T-cell (primary cell): ENCODE measurements around the gene PPP1R9A. TPM values are rescaled to one million over a fixed set of nuclear protein-coding genes. Genes with fewer than 3 reads are reported as not detected.

Experiments
- ATAC-seq, 4 experiments: fragments of 200-7000 bp in 3 of 4; fragments of 150-1000 bp in 1 of 4; cut with Tn5 transposase; replicated peaks in 1 of 4; 1 replicate in 3 of 4; 2 replicates in 1 of 4; pipeline ENCODE4 v1.10.0; 2021; ENCODE audit warnings: moderate library complexity in 3 of 4, mild to moderate bottlenecking in 2 of 4, moderate number of reproducible peaks in 1 of 4
- CTCF ChIA-PET, 2 donors: fragments of 300-600 bp; sonication (Branson Sonifier 250); formaldehyde crosslinking; loops; one replicate each; lab custom pipeline; 2022; ENCODE audit warnings: antibody characterized with exemption in 2 of 2; lab: Charles Lee
- POLR2A ChIA-PET, 2 donors: fragments of 300-600 bp; sonication (Branson Sonifier 250); formaldehyde crosslinking; loops; one replicate each; lab custom pipeline; 2022; ENCODE audit warnings: antibody characterized with exemption in 2 of 2; lab: Charles Lee
- DNase-seq, 35 experiments: peaks; one replicate each; pipeline versions ENCODE4 v3.0.0 to v3.0.0-alpha.2; 2013 to 2023
- H3K27ac ChIP-seq: one replicate; pipeline ENCODE4 v1.5.1; 2013; ENCODE audit warnings: low read length
- H3K27me3 ChIP-seq, 2 experiments: replicated peaks in 1 of 2; 1 replicate in 1 of 2; 2 replicates in 1 of 2; pipeline versions ENCODE4 v1.6.1 to v1.7.0; 2013; ENCODE audit warnings: low read length in 1 of 2, mixed read lengths in 1 of 2; ENCODE audit not compliant: control insufficient read depth in 2 of 2, insufficient read depth in 2 of 2; ENCODE audit errors: extremely low read depth in 1 of 2
- H3K36me3 ChIP-seq, 2 donors: 1 replicate in 1 of 2; 2 replicates in 1 of 2; pipeline versions ENCODE4 v1.6.1 to v1.7.0; 2013; ENCODE audit warnings: low read length in 1 of 2; ENCODE audit not compliant: control insufficient read depth in 2 of 2, insufficient read depth in 1 of 2; ENCODE audit errors: extremely low read depth in 1 of 2
- H3K4me1 ChIP-seq, 2 experiments: 1 replicate in 1 of 2; 2 replicates in 1 of 2; pipeline versions ENCODE4 v1.6.1 to v1.7.0; 2013; ENCODE audit warnings: low read length in 2 of 2, mixed read lengths in 1 of 2; ENCODE audit not compliant: insufficient read depth in 2 of 2, control insufficient read depth in 1 of 2; ENCODE audit errors: extremely low read depth in 1 of 2
- H3K4me3 ChIP-seq, 2 donors: 1 replicate in 1 of 2; 2 replicates in 1 of 2; pipeline versions ENCODE4 v1.5.1 to v1.7.0; 2013; ENCODE audit warnings: mild to moderate bottlenecking in 2 of 2, low read length in 1 of 2, moderate library complexity in 1 of 2; ENCODE audit not compliant: control insufficient read depth in 1 of 2; ENCODE audit errors: extremely low read depth in 1 of 2
- H3K9me3 ChIP-seq: 2 replicates; pipeline ENCODE4 v1.7.0; 2013
- H3K27ac Mint-ChIP-seq, 2 donors: one replicate each; pipeline ENCODE4 v1.8.0; 2020 to 2021; ENCODE audit warnings: mild to moderate bottlenecking in 2 of 2, mixed read lengths in 2 of 2
- H3K27me3 Mint-ChIP-seq, 2 donors: one replicate each; pipeline ENCODE4 v1.8.0; 2021 to 2022; ENCODE audit warnings: mixed read lengths in 2 of 2
- H3K36me3 Mint-ChIP-seq: one replicate; pipeline ENCODE4 v1.8.0; 2021; ENCODE audit warnings: mixed read lengths
- H3K4me1 Mint-ChIP-seq, 3 donors: one replicate each; pipeline ENCODE4 v1.8.0; 2020 to 2022; ENCODE audit warnings: mixed read lengths in 3 of 3, mild to moderate bottlenecking in 1 of 3
- H3K4me3 Mint-ChIP-seq, 3 donors: one replicate each; pipeline ENCODE4 v1.8.0; 2020 to 2022; ENCODE audit warnings: mild to moderate bottlenecking in 3 of 3, mixed read lengths in 3 of 3, moderate library complexity in 3 of 3
- H3K9me3 Mint-ChIP-seq, 3 donors: one replicate each; pipeline ENCODE4 v1.8.0; 2020 to 2022; ENCODE audit warnings: mixed read lengths in 3 of 3
- WGBS: methylation state at CpG from one replicate; pipeline ENCODE4 v1.1.5; 2013; ENCODE audit warnings: missing lambda C conversion rate; ENCODE audit not compliant: insufficient coverage; 5-methylcytosine and 5-hydroxymethylcytosine counted together
- total RNA-seq, 35 experiments: library from RNA in 6 of 35; stranded (reverse) in 6 of 35; fragments of 120-200 nt in 1 of 35; gene quantifications; one replicate each; pipeline versions ENCODE4 v1.2.1 to v1.2.4 and lab custom pipeline; 2013 to 2026

Gene PPP1R9A
- total RNA-seq, 5 donors from 2014 or later (not counting 1 experiment from before 2014, with no cell fraction given), result 0.10 to 0.23 (median 0.13) TPM; not detected in 2

DNA sequence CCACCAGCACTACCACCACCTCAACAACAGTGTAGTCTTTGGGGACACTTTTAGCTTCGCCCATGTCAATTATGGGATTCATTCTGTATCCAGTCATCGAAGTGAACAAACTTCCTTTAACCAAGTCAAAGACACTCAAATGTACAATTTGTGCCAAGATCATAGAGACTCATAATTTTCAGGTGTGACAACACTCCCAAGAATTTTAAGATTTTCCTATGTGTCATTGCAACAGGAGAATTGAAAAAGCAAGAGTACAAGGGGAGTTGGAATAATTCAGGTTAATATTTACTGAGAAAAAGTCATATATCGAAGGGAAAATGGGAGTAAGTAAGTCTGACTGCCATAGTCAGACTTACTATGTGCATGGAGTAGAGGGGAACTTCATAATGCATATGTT, 390.7 kb downstream of the PPP1R9A start:
- peaks cover 6 to 13% of the 10 kb centered on the region in 2 donors for H3K27me3 Mint-ChIP-seq
- Histone ChIP-seq H3K27ac (no peak overlapping the region), H3K36me3 (no peaks in the 10 kb centered on the region), H3K9me3 (no peaks in the 10 kb centered on the region), H3K27me3 (peaks cover 0 to 2% of the 10 kb centered on the region in 2 experiments), H3K4me1 (no peaks in the 10 kb centered on the region), H3K4me3 (no peak overlapping the region)
- no peaks in the 10 kb centered on the region for H3K36me3 Mint-ChIP-seq
- ATAC-seq (no peak), DNase-seq (no peak)
- WGBS, result 80% methylated on average over 1 of the region's 3 CpGs
- ChIA-PET POLR2A (no interaction called here), CTCF (no interaction called here)
- H3K4me1 Mint-ChIP-seq, result no peaks in the 10 kb centered on the region
- H3K4me3 Mint-ChIP-seq, result no peak overlapping the region
- H3K27ac Mint-ChIP-seq, result no peak overlapping the region
- H3K9me3 Mint-ChIP-seq, result no peaks in the 10 kb centered on the region

DNA sequence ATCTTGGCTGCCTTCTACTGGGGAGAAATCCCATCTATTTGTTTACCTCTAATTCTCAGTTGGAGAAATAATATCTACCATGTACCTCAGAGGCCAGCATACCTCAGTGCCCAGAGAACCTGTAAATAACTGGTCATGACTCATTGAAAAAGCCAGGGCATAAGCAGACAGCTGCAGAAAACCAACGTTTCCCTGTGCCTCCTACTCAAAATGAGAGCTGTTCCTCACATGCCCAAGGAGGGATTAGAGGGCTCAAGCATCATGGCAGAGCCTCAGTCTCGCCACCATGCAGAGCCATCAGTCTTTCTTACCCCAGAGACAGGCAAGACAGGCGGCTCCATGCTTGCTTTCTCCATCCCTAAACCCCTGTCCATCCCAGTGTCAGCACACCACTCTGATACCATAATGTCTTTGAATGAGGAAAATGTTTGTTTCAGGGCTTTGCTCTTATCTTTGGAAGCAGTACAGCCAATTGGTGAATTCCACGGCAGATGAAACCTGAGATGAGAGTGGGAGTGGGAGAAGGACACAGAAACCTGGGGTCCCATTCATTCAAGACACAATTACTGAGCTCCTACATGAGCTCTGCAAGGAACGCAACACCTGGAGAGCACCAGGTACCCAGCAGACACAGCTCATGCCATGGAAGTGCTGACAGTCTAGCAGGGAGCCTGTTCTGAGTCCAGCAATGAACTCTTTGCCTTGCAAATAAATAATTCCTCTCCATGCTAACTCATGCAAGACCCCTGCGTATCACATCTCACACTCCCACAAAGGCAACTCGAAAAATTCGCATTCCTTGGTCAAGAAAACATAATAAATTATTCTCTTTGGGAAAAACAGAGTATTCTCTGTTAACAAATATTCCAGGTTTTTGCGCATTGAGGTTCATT, 395.9 kb downstream of the PPP1R9A start:
- Mint-ChIP-seq H3K9me3 (no peaks in the 10 kb centered on the region), H3K36me3 (no peaks in the 10 kb centered on the region), H3K27me3 (peaks cover 11% of the 10 kb centered on the region in 2 donors), H3K27ac (no peak overlapping the region), H3K4me3 (no peak overlapping the region), H3K4me1 (no peaks in the 10 kb centered on the region)
- no peak for DNase-seq
- H3K36me3 ChIP-seq, result no peaks in the 10 kb centered on the region
- H3K9me3 ChIP-seq, result no peaks in the 10 kb centered on the region
- H3K4me3 ChIP-seq, result no peak overlapping the region
- H3K27ac ChIP-seq, result no peak overlapping the region
- peaks cover 0 to 2% of the 10 kb centered on the region in 2 experiments for H3K27me3 ChIP-seq
- ATAC-seq, result no peak
- 67% methylated on average over 2 of the region's 9 CpGs for WGBS
- no peaks in the 10 kb centered on the region for H3K4me1 ChIP-seq
- POLR2A ChIA-PET, result no interaction called here
- CTCF ChIA-PET, result interaction anchor here (0.7 to 1.2 kb wide), 3 partner anchors 13 to 208 kb away, joined by 3 to 4 read pairs (median 4); no protein-coding TSS in a partner anchor

DNA sequence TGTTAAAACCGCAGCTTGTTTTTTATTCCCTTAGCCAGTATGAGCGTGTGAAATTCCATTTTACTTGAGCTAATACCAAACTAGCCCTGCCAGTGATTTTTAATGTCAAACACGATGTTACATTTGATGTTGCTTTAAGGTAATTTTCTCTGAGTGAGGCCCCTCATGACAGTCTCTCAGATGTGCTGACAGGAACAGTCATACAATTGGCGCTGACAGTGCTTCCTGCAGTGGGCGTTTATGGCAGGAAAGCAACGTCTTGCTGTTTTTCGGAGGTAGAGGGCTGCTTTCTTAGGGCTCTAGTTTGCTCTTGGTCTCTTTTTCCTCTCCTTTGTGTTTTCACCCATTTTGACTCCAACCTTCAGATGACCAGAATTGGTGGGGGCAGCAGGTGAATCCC, 397.6 kb downstream of the PPP1R9A start:
- no peaks in the 10 kb centered on the region for H3K36me3 Mint-ChIP-seq
- DNase-seq, result no peak
- CTCF ChIA-PET, result no interaction called here
- POLR2A ChIA-PET, result no interaction called here
- no peaks in the 10 kb centered on the region for H3K9me3 Mint-ChIP-seq
- 72% methylated on average over 5 of the region's 7 CpGs for WGBS
- no peaks in the 10 kb centered on the region for H3K4me1 Mint-ChIP-seq
- H3K27me3 Mint-ChIP-seq, result peaks cover 7 to 12% of the 10 kb centered on the region in 2 donors
- no peak overlapping the region for H3K27ac ChIP-seq
- H3K4me1 ChIP-seq, result no peaks in the 10 kb centered on the region
- H3K36me3 ChIP-seq, result no peaks in the 10 kb centered on the region
- H3K27me3 ChIP-seq, result peaks cover 0 to 2% of the 10 kb centered on the region in 2 experiments
- no peak for ATAC-seq
- no peaks in the 10 kb centered on the region for H3K9me3 ChIP-seq
- H3K4me3 ChIP-seq, result no peak overlapping the region
- H3K27ac Mint-ChIP-seq, result no peak overlapping the region
- H3K4me3 Mint-ChIP-seq, result no peak overlapping the region

DNA sequence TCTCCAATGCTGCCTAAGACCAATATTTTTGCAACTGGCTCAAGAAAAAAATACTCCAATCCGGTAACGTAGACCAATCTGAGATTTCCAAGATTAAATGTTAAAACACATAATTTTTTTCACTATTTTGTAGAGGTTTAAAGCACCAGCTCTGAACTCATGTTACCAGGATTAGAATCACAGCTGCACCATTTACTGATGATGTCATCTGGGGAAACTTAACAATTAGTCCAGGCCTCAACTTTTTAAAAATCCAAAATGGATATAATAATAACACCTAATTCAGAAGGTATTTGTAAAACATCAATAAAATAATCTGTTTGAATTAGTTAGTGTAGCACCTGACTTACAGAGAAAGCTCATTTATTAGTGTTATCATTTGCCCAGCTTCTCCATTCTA, 402.6 kb downstream of the PPP1R9A start:
- CTCF ChIA-PET, result no interaction called here
- no CpG with 5 or more reads among the region's 2 CpGs for WGBS
- H3K4me1 Mint-ChIP-seq, result no peaks in the 10 kb centered on the region

DNA sequence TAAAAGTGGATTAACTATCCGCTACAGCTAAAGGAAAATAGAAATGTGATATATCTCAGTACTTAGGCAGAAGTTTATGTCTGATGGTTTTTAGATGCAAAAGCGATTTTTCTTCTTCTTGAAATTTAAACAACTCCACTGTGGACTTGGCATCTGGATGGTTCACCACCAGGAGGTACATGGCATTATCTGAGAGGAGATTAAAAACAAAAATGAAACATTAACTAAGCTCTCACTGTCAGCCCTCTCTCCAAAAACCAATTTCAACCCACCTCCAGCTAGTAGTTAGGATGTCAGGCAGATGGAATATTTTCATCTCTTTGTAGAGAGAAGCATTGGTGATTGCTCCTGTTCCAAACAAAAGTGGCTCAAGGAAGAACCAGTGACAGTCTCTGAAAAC, 404.0 kb downstream of the PPP1R9A start:
- Mint-ChIP-seq H3K27me3 (peaks cover 11 to 22% of the 10 kb centered on the region in 2 donors), H3K36me3 (no peaks in the 10 kb centered on the region), H3K4me3 (no peak overlapping the region), H3K27ac (no peak overlapping the region), H3K4me1 (no peaks in the 10 kb centered on the region), H3K9me3 (no peaks in the 10 kb centered on the region)
- DNase-seq (no peak), ATAC-seq (no peak)
- H3K36me3 ChIP-seq, result no peaks in the 10 kb centered on the region
- no peak overlapping the region for H3K4me3 ChIP-seq
- ChIA-PET CTCF (no interaction called here), POLR2A (no interaction called here)
- H3K27ac ChIP-seq, result no peak overlapping the region
- no CpG with 5 or more reads among the region's 2 CpGs for WGBS
- H3K9me3 ChIP-seq, result no peaks in the 10 kb centered on the region
- H3K4me1 ChIP-seq, result no peaks in the 10 kb centered on the region
- no peaks in the 10 kb centered on the region for H3K27me3 ChIP-seq

More for the DNA sequence above, 402.6 kb downstream of the PPP1R9A start:
- Mint-ChIP-seq H3K27me3 (peaks cover 18 to 29% of the 10 kb centered on the region in 2 donors), H3K36me3 (no peaks in the 10 kb centered on the region), H3K27ac (no peak overlapping the region), H3K9me3 (no peaks in the 10 kb centered on the region), H3K4me3 (no peak overlapping the region)
- H3K4me3 ChIP-seq, result no peak overlapping the region
- no peaks in the 10 kb centered on the region for H3K9me3 ChIP-seq
- DNase-seq (no peak), ATAC-seq (no peak)
- H3K4me1 ChIP-seq, result no peaks in the 10 kb centered on the region
- no peak overlapping the region for H3K27ac ChIP-seq
- H3K36me3 ChIP-seq, result no peaks in the 10 kb centered on the region
- POLR2A ChIA-PET, result no interaction called here
- no peaks in the 10 kb centered on the region for H3K27me3 ChIP-seq

DNA sequence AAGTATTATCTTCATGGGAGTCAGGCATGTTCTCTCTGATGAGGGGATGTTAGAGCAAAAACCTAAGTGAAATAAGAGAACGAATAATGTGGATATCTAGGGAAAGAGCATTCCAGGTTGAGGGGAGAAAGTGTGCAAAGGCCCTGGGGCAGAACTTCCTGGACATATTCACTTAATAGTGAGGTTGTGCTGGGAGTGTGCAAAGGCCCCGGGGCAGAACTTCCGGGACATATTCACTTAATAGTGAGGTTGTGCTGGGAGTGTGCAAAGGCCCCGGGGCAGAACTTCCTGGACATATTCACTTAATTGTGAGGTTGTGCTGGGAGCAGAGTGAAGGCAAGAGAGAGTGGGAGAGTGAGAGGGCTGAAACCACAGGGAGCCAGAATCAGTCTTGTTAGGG, 405.2 kb downstream of the PPP1R9A start:
- no peak for ATAC-seq

More for the DNA sequence above, 405.2 kb downstream of the PPP1R9A start:
- Histone ChIP-seq H3K4me1 (no peaks in the 10 kb centered on the region), H3K27ac (no peak overlapping the region), H3K27me3 (no peaks in the 10 kb centered on the region), H3K36me3 (no peaks in the 10 kb centered on the region), H3K4me3 (no peak overlapping the region), H3K9me3 (no peaks in the 10 kb centered on the region)
- Mint-ChIP-seq H3K27me3 (peaks cover 11 to 22% of the 10 kb centered on the region in 2 donors), H3K36me3 (no peaks in the 10 kb centered on the region), H3K4me3 (no peak overlapping the region), H3K27ac (no peak overlapping the region), H3K4me1 (no peaks in the 10 kb centered on the region), H3K9me3 (no peaks in the 10 kb centered on the region)
- ChIA-PET CTCF (no interaction called here), POLR2A (no interaction called here)
- WGBS, result 90% methylated on average over 4 of the region's 4 CpGs
- DNase-seq, result no peak
